ENCODE data around the gene ZNF518A.

- TF ChIP-seq EZH2 (IDR thresholded peaks at IDR 0.05; ENCODE audit: borderline replicate concordance, insufficient read depth, low read depth, low read length, poor library complexity, severe bottlenecking), result no peak
- TF ChIP-seq, protein P1, sequence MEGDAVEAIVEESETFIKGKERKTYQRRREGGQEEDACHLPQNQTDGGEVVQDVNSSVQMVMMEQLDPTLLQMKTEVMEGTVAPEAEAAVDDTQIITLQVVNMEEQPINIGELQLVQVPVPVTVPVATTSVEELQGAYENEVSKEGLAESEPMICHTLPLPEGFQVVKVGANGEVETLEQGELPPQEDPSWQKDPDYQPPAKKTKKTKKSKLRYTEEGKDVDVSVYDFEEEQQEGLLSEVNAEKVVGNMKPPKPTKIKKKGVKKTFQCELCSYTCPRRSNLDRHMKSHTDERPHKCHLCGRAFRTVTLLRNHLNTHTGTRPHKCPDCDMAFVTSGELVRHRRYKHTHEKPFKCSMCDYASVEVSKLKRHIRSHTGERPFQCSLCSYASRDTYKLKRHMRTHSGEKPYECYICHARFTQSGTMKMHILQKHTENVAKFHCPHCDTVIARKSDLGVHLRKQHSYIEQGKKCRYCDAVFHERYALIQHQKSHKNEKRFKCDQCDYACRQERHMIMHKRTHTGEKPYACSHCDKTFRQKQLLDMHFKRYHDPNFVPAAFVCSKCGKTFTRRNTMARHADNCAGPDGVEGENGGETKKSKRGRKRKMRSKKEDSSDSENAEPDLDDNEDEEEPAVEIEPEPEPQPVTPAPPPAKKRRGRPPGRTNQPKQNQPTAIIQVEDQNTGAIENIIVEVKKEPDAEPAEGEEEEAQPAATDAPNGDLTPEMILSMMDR (IDR thresholded peaks at IDR 0.05), result no peak
Observed at GRCh38 chr10:96097865-96098264, 32.2 kb upstream of the ZNF518A start.
